ENCODE data around the gene TMEM18. TPM values are rescaled to one million over a fixed set of nuclear protein-coding genes. Genes with fewer than 3 reads are reported as not detected.

The TMEM18 gene
- total and polyA plus RNA-seq, 2 experiments from 2014 or later = 15.0 to 41.9 TPM

- no peak for DNase-seq (ENCODE audit: low spot score)
- no peaks in the 10 kb centered on the region for H4K20me1 ChIP-seq (replicated peaks; ENCODE audit: insufficient read depth)
- H3K4me3 Mint-ChIP-seq = no peak overlapping the region
- H3K27me3 Mint-ChIP-seq (ENCODE audit: insufficient read depth, low read depth, poor library complexity) = peaks cover 10% of the 10 kb centered on the region
- H3K9me2 ChIP-seq (ENCODE audit: insufficient read depth) = no peaks in the 10 kb centered on the region
- no peaks in the 10 kb centered on the region for H3K27me3 ChIP-seq (ENCODE audit: insufficient read depth)
- H3F3A ChIP-seq (replicated peaks; ENCODE audit: low read depth) = no peaks in the 10 kb centered on the region
- no peak for TF ChIP-seq NANOG (IDR thresholded peaks at IDR 0.05; ENCODE audit: borderline replicate concordance)
- TF ChIP-seq POLR2AphosphoS5 (IDR thresholded peaks at IDR 0.05; ENCODE audit: low read depth) = no peak
- TF ChIP-seq, protein P1, sequence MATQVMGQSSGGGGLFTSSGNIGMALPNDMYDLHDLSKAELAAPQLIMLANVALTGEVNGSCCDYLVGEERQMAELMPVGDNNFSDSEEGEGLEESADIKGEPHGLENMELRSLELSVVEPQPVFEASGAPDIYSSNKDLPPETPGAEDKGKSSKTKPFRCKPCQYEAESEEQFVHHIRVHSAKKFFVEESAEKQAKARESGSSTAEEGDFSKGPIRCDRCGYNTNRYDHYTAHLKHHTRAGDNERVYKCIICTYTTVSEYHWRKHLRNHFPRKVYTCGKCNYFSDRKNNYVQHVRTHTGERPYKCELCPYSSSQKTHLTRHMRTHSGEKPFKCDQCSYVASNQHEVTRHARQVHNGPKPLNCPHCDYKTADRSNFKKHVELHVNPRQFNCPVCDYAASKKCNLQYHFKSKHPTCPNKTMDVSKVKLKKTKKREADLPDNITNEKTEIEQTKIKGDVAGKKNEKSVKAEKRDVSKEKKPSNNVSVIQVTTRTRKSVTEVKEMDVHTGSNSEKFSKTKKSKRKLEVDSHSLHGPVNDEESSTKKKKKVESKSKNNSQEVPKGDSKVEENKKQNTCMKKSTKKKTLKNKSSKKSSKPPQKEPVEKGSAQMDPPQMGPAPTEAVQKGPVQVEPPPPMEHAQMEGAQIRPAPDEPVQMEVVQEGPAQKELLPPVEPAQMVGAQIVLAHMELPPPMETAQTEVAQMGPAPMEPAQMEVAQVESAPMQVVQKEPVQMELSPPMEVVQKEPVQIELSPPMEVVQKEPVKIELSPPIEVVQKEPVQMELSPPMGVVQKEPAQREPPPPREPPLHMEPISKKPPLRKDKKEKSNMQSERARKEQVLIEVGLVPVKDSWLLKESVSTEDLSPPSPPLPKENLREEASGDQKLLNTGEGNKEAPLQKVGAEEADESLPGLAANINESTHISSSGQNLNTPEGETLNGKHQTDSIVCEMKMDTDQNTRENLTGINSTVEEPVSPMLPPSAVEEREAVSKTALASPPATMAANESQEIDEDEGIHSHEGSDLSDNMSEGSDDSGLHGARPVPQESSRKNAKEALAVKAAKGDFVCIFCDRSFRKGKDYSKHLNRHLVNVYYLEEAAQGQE (IDR thresholded peaks at IDR 0.05; ENCODE audit: unreplicated experiment) = no peak
- TF ChIP-seq, protein P2, sequence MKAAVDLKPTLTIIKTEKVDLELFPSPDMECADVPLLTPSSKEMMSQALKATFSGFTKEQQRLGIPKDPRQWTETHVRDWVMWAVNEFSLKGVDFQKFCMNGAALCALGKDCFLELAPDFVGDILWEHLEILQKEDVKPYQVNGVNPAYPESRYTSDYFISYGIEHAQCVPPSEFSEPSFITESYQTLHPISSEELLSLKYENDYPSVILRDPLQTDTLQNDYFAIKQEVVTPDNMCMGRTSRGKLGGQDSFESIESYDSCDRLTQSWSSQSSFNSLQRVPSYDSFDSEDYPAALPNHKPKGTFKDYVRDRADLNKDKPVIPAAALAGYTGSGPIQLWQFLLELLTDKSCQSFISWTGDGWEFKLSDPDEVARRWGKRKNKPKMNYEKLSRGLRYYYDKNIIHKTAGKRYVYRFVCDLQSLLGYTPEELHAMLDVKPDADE (IDR thresholded peaks at IDR 0.05) = no peak
- no peak for TF ChIP-seq EZH2 (IDR thresholded peaks at IDR 0.05; ENCODE audit: low read depth, unreplicated experiment)
- no peak overlapping the region for H3K27ac ChIP-seq (ENCODE audit: low read depth)
- ATAC-seq = no peak
- no peak overlapping the region for H3K27ac Mint-ChIP-seq
- H3K36me3 Mint-ChIP-seq (ENCODE audit: low read depth) = no peaks in the 10 kb centered on the region
- 0 out of 2 replicates have a peak, but pooled peaks cover 5% of the 10 kb centered on the region for H3K4me1 ChIP-seq (ENCODE audit: insufficient read depth)
- H3K79me2 ChIP-seq (replicated peaks; ENCODE audit: insufficient read depth) = no peaks in the 10 kb centered on the region
- H3K9me3 Mint-ChIP-seq = no peaks in the 10 kb centered on the region; the same call in 2 of the 3 replicates
- peaks cover 19% of the 10 kb centered on the region for H3K4me1 Mint-ChIP-seq
- H3K4me3 ChIP-seq = no peak overlapping the region
- no peak overlapping the region for H3K4me2 ChIP-seq
- no peaks in the 10 kb centered on the region for H3K36me3 ChIP-seq (ENCODE audit: insufficient read depth)
- H2AFZ ChIP-seq = no peak overlapping the region
These were observed 40.5 kb upstream of the TMEM18 start for GRCh38 chr2:717661-718060.

- Histone ChIP-seq H3K27ac (ENCODE audit: low read depth) (no peak overlapping the region), H2AFZ (peak overlapping the region; percentile 95), H3K79me2 (replicated peaks; ENCODE audit: insufficient read depth) (no peaks in the 10 kb centered on the region), H3K4me3 (no peak overlapping the region), H3K4me2 (no peak overlapping the region), H3F3A (replicated peaks; ENCODE audit: low read depth) (no peaks in the 10 kb centered on the region), H4K20me1 (replicated peaks; ENCODE audit: insufficient read depth) (no peaks in the 10 kb centered on the region), H3K9me2 (ENCODE audit: insufficient read depth) (no peaks in the 10 kb centered on the region), H3K36me3 (ENCODE audit: insufficient read depth) (no peaks in the 10 kb centered on the region), H3K4me1 (ENCODE audit: insufficient read depth) (0 out of 2 replicates have a peak, but pooled peaks cover 5% of the 10 kb centered on the region), H3K27me3 (ENCODE audit: insufficient read depth) (no peaks in the 10 kb centered on the region)
- DNase-seq (ENCODE audit: low spot score) = peak; percentile 85
- TF ChIP-seq EZH2 (IDR thresholded peaks at IDR 0.05; ENCODE audit: low read depth, unreplicated experiment) = no peak
- peak; percentile 74 to 85 for TF ChIP-seq CTCF (conservative IDR thresholded peaks at IDR 0.05; ENCODE audit: low read depth in 2 of 2)
- no peaks in the 10 kb centered on the region for H3K36me3 Mint-ChIP-seq (ENCODE audit: low read depth)
- peaks cover 19% of the 10 kb centered on the region for H3K4me1 Mint-ChIP-seq
- H3K27me3 Mint-ChIP-seq (ENCODE audit: insufficient read depth, low read depth, poor library complexity) = peaks cover 10% of the 10 kb centered on the region
- no peaks in the 10 kb centered on the region; the same call in 2 of the 3 replicates for H3K9me3 Mint-ChIP-seq
- no peak overlapping the region for H3K4me3 Mint-ChIP-seq
- ATAC-seq = peak; percentile 86
- peak overlapping the region; percentile 30; the same call in 1 of the 2 replicates for H3K27ac Mint-ChIP-seq
These were observed 38.8 kb upstream of the TMEM18 start for GRCh38 chr2:715854-716560.
